HepG2 (cell line): ENCODE results near the gene KIRREL3. TPM values are rescaled to one million over a fixed set of nuclear protein-coding genes. Genes with fewer than 3 reads are reported as not detected.

ENCODE experiments used
- ATAC-seq: fragments of 200-7000 bp; cut with Tn5 transposase; 3 replicates; pipeline ENCODE4 v1.9.1; 2020; ENCODE audit warnings: mild to moderate bottlenecking, moderate library complexity
- BruUV-seq: library from RNA; stranded (reverse); fragments of 400-500 nt; replicated peaks from 2 replicates; lab custom pipeline; 2021; lab: Mats Ljungman, UMichigan
- CTCF ChIA-PET: fragments of 300-600 bp; formaldehyde crosslinking; extraction: SDS; loops from one replicate; lab custom pipeline; 2021; ENCODE audit warnings: low total read pairs, inconsistent platforms, low intra/inter-chr PET ratio; lab: Yijun Ruan, JAX
- POLR2A ChIA-PET: fragments of 350-600 bp; sonication (Branson Sonifier 250); formaldehyde crosslinking; loops from one replicate; lab custom pipeline; 2020; ENCODE audit warnings: antibody characterized with exemption, inconsistent platforms; lab: Yijun Ruan, JAX
- DNase-seq: peaks from one replicate; pipeline ENCODE4 v3.0.0-alpha.2; 2015; ENCODE audit warnings: low spot score
- FAIRE-seq: peaks from 3 replicates; lab custom pipeline; 2011; peaks lifted over from hg19 to GRCh38; lab: Jason Lieb, UNC
- H2AFZ ChIP-seq: one replicate; pipeline ENCODE4 v1.6.1; 2011; ENCODE audit warnings: low read length, inconsistent platforms
- H3K27ac ChIP-seq: fragments of 300-600 bp; 3 replicates; pipeline ENCODE4 v1.8.0; 2011; ENCODE audit warnings: mixed run types, mild to moderate bottlenecking, mixed read lengths, low read length, inconsistent platforms; ENCODE audit not compliant: insufficient read depth; ENCODE audit errors: extremely low read length
- H3K27me3 ChIP-seq, 2 experiments: fragments of 200-600 bp in 1 of 2; 2 replicates in 1 of 2; 3 replicates in 1 of 2; pipeline versions ENCODE4 v1.6.0 to v1.8.0; 2011; ENCODE audit warnings: low read length in 2 of 2, mild to moderate bottlenecking in 2 of 2, moderate library complexity in 2 of 2, inconsistent platforms in 1 of 2; ENCODE audit not compliant: insufficient read depth in 2 of 2, control insufficient read depth in 1 of 2
- H3K36me3 ChIP-seq, 2 experiments: fragments of 200-600 bp in 1 of 2; replicated peaks in 1 of 2; 2 replicates in 1 of 2; 3 replicates in 1 of 2; pipeline versions ENCODE4 v1.5.1 to v1.8.0; 2011; ENCODE audit warnings: low read length in 2 of 2, inconsistent platforms in 1 of 2; ENCODE audit not compliant: insufficient read depth in 2 of 2, control insufficient read depth in 1 of 2
- H3K4me1 ChIP-seq: 2 replicates; pipeline ENCODE4 v1.5.1; 2012; ENCODE audit warnings: low read length, inconsistent platforms; ENCODE audit not compliant: insufficient read depth
- H3K4me2 ChIP-seq: 2 replicates; pipeline ENCODE4 v1.6.0; 2011; ENCODE audit warnings: low read depth, low read length, inconsistent platforms
- H3K4me3 ChIP-seq, 3 experiments: fragments of 200-600 bp in 1 of 3; sonication (generic), shearing (Covaris generic) in 1 of 3; replicated peaks in 1 of 3; 2 replicates each; pipeline ENCODE4 v1.5.1; 2011 to 2016; ENCODE audit warnings: low read length in 3 of 3, inconsistent platforms in 2 of 3, low read depth in 2 of 3, mild to moderate bottlenecking in 2 of 3, control low read depth in 1 of 3, mixed read lengths in 1 of 3; ENCODE audit not compliant: insufficient read depth in 1 of 3
- H3K79me2 ChIP-seq: one replicate; pipeline ENCODE4 v1.6.1; 2011; ENCODE audit warnings: low read length, inconsistent platforms; ENCODE audit not compliant: insufficient read depth
- H3K9ac ChIP-seq: 2 replicates; pipeline ENCODE4 v1.6.0; 2011; ENCODE audit warnings: mild to moderate bottlenecking, low read depth, low read length, inconsistent platforms; ENCODE audit not compliant: insufficient read depth
- H3K9me3 ChIP-seq: 2 replicates; pipeline ENCODE4 v1.5.1; 2012; ENCODE audit warnings: mild to moderate bottlenecking, low read length
- H4K20me1 ChIP-seq: 2 replicates; pipeline ENCODE4 v1.6.0; 2011; ENCODE audit warnings: inconsistent platforms, mild to moderate bottlenecking, low read length, moderate library complexity; ENCODE audit not compliant: insufficient read depth
- CENPX ChIP-seq: sonication (generic); formaldehyde crosslinking; IDR thresholded peaks from 2 replicates; pipeline ENCODE4 v1.9.0; 2021; ENCODE audit warnings: mild to moderate bottlenecking, missing genetic modification reagents, moderate library complexity
- DBP ChIP-seq: sonication (generic); formaldehyde crosslinking; IDR thresholded peaks from 2 replicates; pipeline ENCODE4 v1.4.0; 2020; ENCODE audit warnings: missing genetic modification reagents; ENCODE audit errors: not compliant biosample characterization
- FOXA3 ChIP-seq: IDR thresholded peaks from 2 replicates; pipeline ENCODE4 v1.6.1; 2016; ENCODE audit warnings: missing genetic modification reagents, missing compliant biosample characterization
- HNF4G ChIP-seq, 2 experiments: sonication (generic) in 1 of 2; formaldehyde crosslinking in 1 of 2; IDR thresholded peaks; 2 replicates each; pipeline versions ENCODE4 v1.4.0 to v1.6.1; 2011 to 2020; ENCODE audit warnings: borderline replicate concordance in 2 of 2, low read depth in 2 of 2, mild to moderate bottlenecking in 2 of 2, low read length in 1 of 2, missing genetic modification reagents in 1 of 2, moderate library complexity in 1 of 2
- IRX3 ChIP-seq: sonication (generic); formaldehyde crosslinking; IDR thresholded peaks from 2 replicates; pipeline ENCODE4 v1.8.1; 2023; ENCODE audit warnings: mild to moderate bottlenecking, low read depth, missing genetic modification reagents, borderline replicate concordance
- MNT ChIP-seq: fragments of 450-650 bp; IDR thresholded peaks from 2 replicates; pipeline ENCODE4 v1.6.1; 2016
- RCOR2 ChIP-seq: IDR thresholded peaks from 2 replicates; pipeline ENCODE4 v1.6.1; 2016; ENCODE audit warnings: missing biosample characterization, missing genetic modification reagents
- SALL1 ChIP-seq: sonication (generic); formaldehyde crosslinking; IDR thresholded peaks from 2 replicates; pipeline ENCODE4 v1.8.0; 2022; ENCODE audit warnings: mild to moderate bottlenecking, missing genetic modification reagents
- SOX5 ChIP-seq: IDR thresholded peaks from 2 replicates; pipeline ENCODE4 v1.6.1; 2016; ENCODE audit warnings: borderline replicate concordance
- ZBTB14 ChIP-seq: sonication (generic); formaldehyde crosslinking; IDR thresholded peaks from 2 replicates; pipeline ENCODE4 v1.4.0; 2020; ENCODE audit warnings: missing genetic modification reagents
- ZIK1 ChIP-seq: sonication (generic); formaldehyde crosslinking; IDR thresholded peaks from 2 replicates; pipeline ENCODE4 v1.5.0; 2020; ENCODE audit warnings: mild to moderate bottlenecking, low read depth, missing genetic modification reagents, borderline replicate concordance
- ZNF510 ChIP-seq: sonication (generic); formaldehyde crosslinking; IDR thresholded peaks from 2 replicates; pipeline ENCODE4 v1.4.0; 2020; ENCODE audit warnings: low read depth, mild to moderate bottlenecking, missing genetic modification reagents
- ZNF512 ChIP-seq: sonication (generic); formaldehyde crosslinking; IDR thresholded peaks from 2 replicates; pipeline ENCODE4 v1.4.0; 2020; ENCODE audit warnings: mild to moderate bottlenecking, missing genetic modification reagents
- ZNF557 ChIP-seq: sonication (generic); formaldehyde crosslinking; IDR thresholded peaks from 2 replicates; pipeline ENCODE4 v1.4.0; 2020; ENCODE audit warnings: missing genetic modification reagents
- ZXDC ChIP-seq: sonication (generic); formaldehyde crosslinking; IDR thresholded peaks from 2 replicates; pipeline ENCODE4 v1.5.0; 2020; ENCODE audit warnings: mild to moderate bottlenecking, missing genetic modification reagents
- WGBS: methylation state at CpG from one replicate; pipeline ENCODE4 v1.1.6; 2017; ENCODE audit warnings: low lambda C conversion rate; 5-methylcytosine and 5-hydroxymethylcytosine counted together
- in situ Hi-C: cut with HindIII; loops from 2 replicates; pipeline ENCODE4 v1.10.0; 2017; ENCODE audit warnings: low pct_unique_long_range_greater_than_20kb; ENCODE audit not compliant: extremely low pct_ligation_motif_present
- intact Hi-C: fragments of 100-400 bp; cut with micrococcal nuclease; formaldehyde crosslinking; loops from one replicate; pipeline ENCODE4 v1.10.0; 2022; ENCODE audit not compliant: unreplicated experiment
- polyA plus RNA-seq, 8 experiments: library from polyadenylated mRNA; depleted of rRNA in 3 of 8; stranded (reverse) in 7 of 8; unstranded in 1 of 8; fragments of >200 nt; fragmentation: Illumina TruSeq in 4 of 8; extraction: Trizol in 4 of 8; gene quantifications; 2 replicates each; pipeline versions ENCODE4 v1.2.1 to v1.2.3, GENCODE V29; 2011 to 2016; ENCODE audit warnings: low read depth in 4 of 8, missing spikeins in 1 of 8, mixed read lengths in 1 of 8; ENCODE audit not compliant: insufficient read depth in 1 of 8
- total RNA-seq, 5 experiments: library from RNA; depleted of rRNA; stranded (reverse); fragments of >200 nt; fragmentation: Illumina TruSeq; extraction: Trizol; gene quantifications; 2 replicates each; pipeline ENCODE4 v1.2.3, GENCODE V29; 2016; ENCODE audit warnings: low read depth in 1 of 5

The KIRREL3 gene
- total and polyA plus RNA-seq, 2 of the 13 experiments (the other 11 are each of a cell fraction or from before 2014, with no cell fraction given): not detected

- no peak for TF ChIP-seq DBP
- TF ChIP-seq ZBTB14 (CRISPR knock-in tag): no peak
Measured at GRCh38 chr11:126461096-126461440, 539.5 kb downstream of the KIRREL3 start (continued).

- Histone ChIP-seq H3K27ac (no peak overlapping the region), H4K20me1 (no peaks in the 10 kb centered on the region), H3K79me2 (no peaks in the 10 kb centered on the region), H2AFZ (no peak overlapping the region), H3K4me2 (no peak overlapping the region), H3K4me3 (no peak overlapping the region), H3K9ac (no peak overlapping the region), H3K27me3 (peaks cover 12 to 82% of the 10 kb centered on the region in 2 experiments; a peak in 4 of 5 replicates), H3K9me3 (no peaks in the 10 kb centered on the region), H3K36me3 (no peaks in the 10 kb centered on the region), H3K4me1 (no peaks in the 10 kb centered on the region)
- DNase-seq (no peak), FAIRE-seq (no peak), ATAC-seq (no peak)
- CTCF ChIA-PET: no interaction called here
- BruUV-seq: no TSS peak
- POLR2A ChIA-PET: no interaction called here
- in situ Hi-C loops (no loop called here), intact Hi-C loops (no loop called here)
- 12% methylated on average over 12 of the region's 15 CpGs for WGBS
- TF ChIP-seq ZXDC (CRISPR knock-in tag) (no peak), ZNF510 (no peak), HNF4G (IDR thresholded peaks at IDR 0.05; ENCODE audit: borderline replicate concordance, low read depth, low read length) (no peak), HNF4G (CRISPR knock-in tag; IDR thresholded peaks at IDR 0.05; ENCODE audit: borderline replicate concordance, low read depth) (no peak), SOX5 (CRISPR knock-in tag) (no peak), RCOR2 (CRISPR knock-in tag) (no peak), IRX3 (CRISPR knock-in tag) (no peak), ZNF512 (no peak), MNT (no peak), SALL1 (CRISPR knock-in tag) (no peak), ZNF557 (CRISPR knock-in tag) (no peak), FOXA3 (CRISPR knock-in tag) (no peak), ZIK1 (CRISPR knock-in tag) (no peak), CENPX (CRISPR knock-in tag) (no peak)
Measured at GRCh38 chr11:126460417-126461095, 540.0 kb downstream of the KIRREL3 start.
